GM12891 (cell line): Measurements from ENCODE around the gene ZC3H7A.
"Not testable (repeated sequence)": the region's sequence is repeated elsewhere in the genome, so short reads cannot be mapped to it uniquely, and the experiment has no call there.

Experiments
- DNase-seq: peaks from one replicate; pipeline ENCODE4 v3.0.0; 2011; ENCODE audit warnings: low spot score; ENCODE audit not compliant: insufficient read length
- FAIRE-seq: peaks from 2 replicates; lab custom pipeline; 2011; peaks lifted over from hg19 to GRCh38; lab: Jason Lieb, UNC
- PAX5 ChIP-seq: IDR thresholded peaks from 2 replicates; pipeline ENCODE4 v1.6.1; 2011; ENCODE audit warnings: low read length, moderate library complexity, mild to moderate bottlenecking; ENCODE audit not compliant: insufficient read depth, severe bottlenecking
- POLR2A ChIP-seq: IDR thresholded peaks from 2 replicates; pipeline ENCODE4 v1.6.1; 2011; ENCODE audit warnings: low read depth, low read length, control low read depth
- POLR2AphosphoS5 ChIP-seq: IDR thresholded peaks from 2 replicates; pipeline ENCODE4 v1.6.1; 2011; ENCODE audit warnings: low read depth, low read length, control low read depth
- POU2F2 ChIP-seq: IDR thresholded peaks from 2 replicates; pipeline ENCODE4 v1.6.1; 2011; ENCODE audit warnings: low read depth, mild to moderate bottlenecking, control low read depth, low read length, moderate library complexity
- SPI1 ChIP-seq: IDR thresholded peaks from 2 replicates; pipeline ENCODE4 v1.6.1; 2011; ENCODE audit warnings: low read depth, low read length, control low read depth
- TAF1 ChIP-seq: IDR thresholded peaks from 2 replicates; pipeline ENCODE4 v1.6.1; 2011; ENCODE audit warnings: low read depth, low read length, control low read depth

ZC3H7A gene

DNA sequence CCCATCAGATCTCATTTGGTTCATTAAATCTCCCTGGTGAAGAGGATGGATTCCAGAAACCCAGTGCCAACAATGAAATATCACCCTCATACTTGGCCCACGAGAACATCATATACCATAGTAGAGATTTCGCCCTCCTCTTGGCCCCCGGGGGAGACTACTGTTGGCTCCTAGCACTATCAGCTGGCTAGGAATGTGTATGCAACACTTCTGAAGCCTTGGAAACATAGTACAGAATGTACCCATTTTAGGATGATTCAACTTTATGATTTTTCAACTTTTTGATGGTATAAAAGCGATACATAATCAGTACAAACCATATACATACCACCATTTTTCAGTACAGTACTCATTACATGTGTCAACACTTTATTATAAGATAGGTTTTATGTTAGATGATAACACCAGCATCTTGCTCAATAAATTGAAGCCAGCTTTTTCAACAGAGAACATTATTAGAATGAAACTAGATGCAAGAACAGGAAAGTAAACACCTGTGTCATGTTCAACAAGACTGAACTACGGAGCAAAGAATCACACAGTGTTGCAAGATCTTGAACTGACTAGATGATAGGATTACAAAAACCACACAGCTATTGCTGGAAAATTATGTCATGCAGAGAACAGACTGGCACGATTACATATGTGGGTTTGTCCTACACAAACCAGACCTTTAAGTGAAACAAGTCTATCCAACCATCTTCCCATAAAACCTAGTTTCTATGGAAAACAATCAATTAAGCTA lies 37.1 kb upstream of the ZC3H7A start:
- no peak for DNase-seq

DNA sequence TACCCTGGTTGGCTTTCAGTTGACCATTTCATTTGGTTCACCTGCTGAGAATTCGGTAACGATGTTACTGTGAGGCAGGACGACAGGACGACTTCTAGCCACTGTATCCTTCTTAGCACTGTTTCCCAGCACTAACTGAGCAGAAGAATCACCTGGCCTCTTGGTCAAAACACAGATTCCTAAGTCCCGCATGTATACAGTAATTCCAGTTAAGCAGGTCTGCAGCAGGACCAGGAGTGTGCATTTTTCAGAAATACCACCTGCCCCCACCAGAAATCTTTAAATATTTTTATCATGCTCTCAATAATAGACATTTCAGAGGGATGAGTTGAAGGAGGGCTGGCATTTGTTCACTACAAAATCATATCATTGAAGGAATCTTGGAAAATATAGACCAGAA lies 31.6 kb upstream of the ZC3H7A start:
- FAIRE-seq: no peak
- no peak for DNase-seq
- no peak for TF ChIP-seq TAF1
- TF ChIP-seq POU2F2: no peak
- no peak for TF ChIP-seq POLR2AphosphoS5
- no peak for TF ChIP-seq SPI1
- TF ChIP-seq PAX5: no peak
- TF ChIP-seq POLR2A: no peak

More for the DNA sequence above, 37.1 kb upstream of the ZC3H7A start:
- no peak for FAIRE-seq
- TF ChIP-seq POU2F2 (no peak), TAF1 (no peak), PAX5 (no peak), POLR2AphosphoS5 (no peak)

DNA sequence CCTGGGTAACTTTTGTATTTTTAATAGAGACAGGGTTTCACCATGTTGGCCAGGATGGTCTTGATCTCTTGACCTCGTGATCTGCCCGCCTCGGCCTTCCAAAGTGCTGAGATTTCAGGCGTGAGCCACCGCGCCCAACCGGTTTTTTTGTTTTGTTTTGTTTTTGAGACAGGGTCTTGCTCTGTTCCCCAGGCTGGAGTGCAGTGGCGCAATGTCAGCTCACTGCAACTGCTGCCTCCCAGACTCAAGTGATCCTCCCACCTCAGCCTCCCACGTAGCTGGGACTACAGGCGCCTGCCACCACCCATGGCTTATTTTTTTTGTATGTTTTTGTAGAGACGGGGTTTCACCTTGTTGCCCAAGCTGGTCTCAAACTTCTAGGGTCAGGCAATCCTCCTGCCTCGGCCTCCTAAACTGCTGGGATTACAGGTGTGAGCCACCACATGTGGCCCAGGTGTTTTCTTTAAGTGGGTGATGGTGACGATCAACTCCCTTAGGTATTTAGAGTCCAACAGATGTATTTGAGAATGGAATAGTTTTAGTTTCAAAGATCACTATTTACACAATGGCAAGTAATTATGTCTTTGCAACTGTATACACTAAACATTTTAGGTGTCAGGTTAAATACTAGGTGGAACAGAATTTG lies 28.6 kb upstream of the ZC3H7A start:
- DNase-seq, FAIRE-seq: not testable (repeated sequence)

DNA sequence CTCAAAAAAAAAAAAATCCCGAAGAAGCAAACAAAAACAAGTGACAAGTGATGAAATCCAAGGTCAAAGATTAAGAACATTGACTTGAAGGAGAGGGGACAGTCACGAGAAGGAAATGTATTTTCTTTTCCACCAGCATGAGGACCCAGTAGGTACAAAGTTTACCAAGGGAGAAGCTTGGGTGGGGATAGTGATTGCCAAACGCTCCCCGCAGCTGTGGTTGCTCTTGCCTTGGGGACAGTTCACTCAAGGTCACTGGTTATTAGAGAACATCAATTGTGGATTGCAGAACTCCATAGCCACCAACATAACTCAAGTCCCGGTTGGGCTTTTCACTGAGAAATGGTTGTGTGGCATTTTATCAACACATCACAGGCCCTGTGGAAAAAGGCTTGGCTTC lies 27.3 kb upstream of the ZC3H7A start:
- FAIRE-seq (no peak), DNase-seq (no peak)

DNA sequence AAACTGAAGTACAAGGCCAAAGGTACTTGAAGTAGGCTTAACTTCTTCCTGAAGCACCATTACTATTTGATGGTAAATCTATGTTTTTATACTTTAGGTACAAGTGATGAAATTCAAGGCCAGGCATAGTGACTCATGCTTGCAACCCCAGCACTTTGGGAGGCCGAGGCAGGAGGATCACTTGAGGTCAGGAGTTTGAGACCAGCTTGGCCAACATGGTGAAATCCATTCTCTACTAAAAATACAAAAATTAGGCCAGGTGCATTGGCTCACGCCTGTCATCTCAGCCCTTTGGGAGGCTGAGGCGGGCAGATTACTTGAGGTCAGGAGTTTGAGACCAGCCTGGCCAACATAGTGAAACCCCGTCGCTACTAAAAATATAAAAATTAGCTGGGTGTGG lies 26.6 kb upstream of the ZC3H7A start:
- FAIRE-seq, DNase-seq: not testable (repeated sequence)

More for the DNA sequence above, 27.3 kb upstream of the ZC3H7A start:
- no peak for TF ChIP-seq POLR2A
- no peak for TF ChIP-seq TAF1
- no peak for TF ChIP-seq PAX5
- no peak for TF ChIP-seq POU2F2
- TF ChIP-seq POLR2AphosphoS5: no peak
- no peak for TF ChIP-seq SPI1

DNA sequence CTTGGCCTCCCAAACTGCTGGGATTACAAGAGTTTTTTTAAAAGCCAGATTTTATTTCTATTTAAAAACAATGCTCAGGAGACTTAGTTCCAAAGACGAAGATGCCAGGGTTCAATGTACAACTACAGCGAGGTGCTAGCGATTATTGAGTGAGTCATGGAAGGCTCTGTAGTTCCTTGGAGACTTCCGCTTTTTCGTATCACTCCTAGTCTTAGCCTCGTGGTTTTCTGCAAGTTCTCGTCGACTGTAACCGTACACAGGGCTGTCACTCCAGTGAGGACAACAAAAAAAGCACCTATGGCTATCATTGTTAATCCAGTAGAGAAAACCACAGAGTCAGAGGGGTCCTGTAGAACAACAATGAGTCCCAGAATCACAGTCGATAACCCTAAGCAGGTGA lies 22.7 kb upstream of the ZC3H7A start:
- no peak for FAIRE-seq
- no peak for TF ChIP-seq TAF1
- TF ChIP-seq SPI1: no peak
- no peak for TF ChIP-seq POLR2AphosphoS5
- TF ChIP-seq PAX5: no peak
- no peak for TF ChIP-seq POLR2A
- TF ChIP-seq POU2F2: no peak
- DNase-seq: no peak

DNA sequence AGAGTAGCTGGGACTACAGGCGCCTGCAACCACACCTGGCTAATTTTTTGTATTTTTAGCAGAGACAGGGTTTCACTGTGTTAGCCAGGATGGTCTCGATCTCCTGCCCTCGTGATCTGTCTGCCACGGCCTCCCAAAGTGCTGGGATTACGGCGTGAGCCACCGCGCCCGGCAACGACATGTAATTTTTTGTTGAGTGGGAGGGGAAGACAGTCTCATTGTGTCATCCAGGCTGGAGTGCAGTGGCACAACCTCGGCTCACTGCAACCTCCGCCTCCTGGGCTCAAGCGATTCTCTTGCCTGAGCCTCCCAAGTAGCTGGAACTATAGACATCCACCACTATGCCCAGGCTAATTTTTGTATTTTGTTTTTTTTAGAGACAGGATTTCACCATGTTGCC lies 21.9 kb upstream of the ZC3H7A start:
- not testable (repeated sequence) for FAIRE-seq, DNase-seq

DNA sequence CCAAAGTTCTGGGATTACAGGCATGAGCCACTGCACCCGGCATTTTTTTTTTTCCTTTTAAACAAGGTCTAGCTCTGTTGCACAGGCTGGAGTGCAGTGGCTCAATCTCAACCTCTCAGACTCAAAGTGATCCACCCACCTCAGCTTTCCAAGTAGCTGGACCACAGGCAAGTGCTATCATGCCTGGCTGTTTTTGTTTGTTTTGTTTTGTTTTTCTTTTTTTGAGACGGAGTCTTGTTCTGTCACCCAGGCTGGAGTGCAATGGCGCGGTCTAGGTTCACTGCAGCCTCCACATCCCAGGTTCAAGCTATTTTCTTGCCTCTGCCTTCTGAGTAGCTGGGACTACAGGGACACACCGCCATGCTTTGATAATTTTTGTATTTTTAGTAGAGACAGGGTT lies 19.1 kb upstream of the ZC3H7A start:
- FAIRE-seq: no peak
- no peak for DNase-seq
- no peak for TF ChIP-seq TAF1
- no peak for TF ChIP-seq SPI1
- no peak for TF ChIP-seq POLR2A
- no peak for TF ChIP-seq PAX5
- no peak for TF ChIP-seq POU2F2
- no peak for TF ChIP-seq POLR2AphosphoS5

DNA sequence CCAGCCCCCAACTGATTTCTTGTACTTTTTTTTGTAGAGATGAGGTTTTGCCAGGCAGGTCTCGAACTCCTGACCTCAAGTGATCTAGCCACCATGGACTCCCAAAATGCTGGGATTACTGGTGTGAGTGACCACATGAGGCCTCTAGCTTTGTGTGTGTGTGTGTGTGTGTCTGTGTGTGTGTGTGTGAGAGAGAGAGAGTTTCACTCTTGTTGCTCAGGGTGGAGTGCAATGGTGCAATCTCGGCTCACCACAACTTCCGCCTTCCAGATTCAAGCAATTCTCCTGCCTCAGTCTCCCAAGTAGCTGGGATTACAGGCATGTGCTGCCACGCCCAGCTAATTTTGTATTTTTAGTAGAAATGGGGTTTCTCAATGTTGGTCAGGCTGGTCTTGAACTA lies 17.7 kb upstream of the ZC3H7A start:
- not testable (repeated sequence) for FAIRE-seq, DNase-seq

DNA sequence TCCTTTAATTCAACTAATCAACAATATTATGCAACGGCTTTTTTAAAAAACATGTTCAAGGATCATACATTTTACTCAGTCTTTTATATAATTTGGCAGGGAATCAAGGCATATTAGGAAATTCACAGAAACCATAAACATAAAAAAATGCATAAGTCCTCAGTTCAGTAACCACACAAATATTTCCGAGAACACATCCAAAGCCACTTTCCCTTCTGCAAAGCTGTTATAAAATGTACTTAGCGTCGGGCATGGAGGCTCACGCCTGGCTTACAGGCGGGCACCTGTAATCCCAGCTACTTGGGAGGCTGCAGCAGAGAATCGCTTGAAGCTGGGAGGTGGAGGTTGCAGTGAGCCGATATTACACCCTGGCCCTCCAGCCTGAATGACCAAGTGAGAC lies 9.7 kb upstream of the ZC3H7A start:
- TF ChIP-seq POU2F2: no peak
- TF ChIP-seq POLR2A: no peak
- TF ChIP-seq POLR2AphosphoS5: no peak
- TF ChIP-seq PAX5: no peak
- TF ChIP-seq TAF1: no peak
- no peak for TF ChIP-seq SPI1
- DNase-seq (no peak), FAIRE-seq (no peak)

DNA sequence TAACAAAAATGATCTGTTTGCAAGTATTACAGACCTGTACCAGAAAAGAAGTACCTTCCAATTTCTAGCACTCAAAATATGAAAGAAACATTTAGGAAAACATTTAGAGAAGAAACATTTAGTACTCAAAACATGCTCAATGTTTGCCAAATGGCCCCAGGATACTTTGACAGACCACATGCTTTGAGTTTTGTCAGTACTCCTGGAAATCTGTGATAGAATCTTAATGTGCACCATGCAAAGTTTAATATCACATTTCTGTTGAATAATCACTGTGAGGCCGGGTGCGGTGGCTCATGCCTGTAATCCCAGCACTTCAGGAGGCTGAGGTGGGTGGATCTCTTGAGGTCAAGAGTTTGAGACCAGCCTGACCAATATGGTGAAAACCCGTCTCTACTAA lies 8.5 kb upstream of the ZC3H7A start:
- no peak for TF ChIP-seq SPI1
- TF ChIP-seq POLR2AphosphoS5: no peak
- TF ChIP-seq POU2F2: no peak
- no peak for TF ChIP-seq POLR2A
- no peak for FAIRE-seq
- DNase-seq: no peak

DNA sequence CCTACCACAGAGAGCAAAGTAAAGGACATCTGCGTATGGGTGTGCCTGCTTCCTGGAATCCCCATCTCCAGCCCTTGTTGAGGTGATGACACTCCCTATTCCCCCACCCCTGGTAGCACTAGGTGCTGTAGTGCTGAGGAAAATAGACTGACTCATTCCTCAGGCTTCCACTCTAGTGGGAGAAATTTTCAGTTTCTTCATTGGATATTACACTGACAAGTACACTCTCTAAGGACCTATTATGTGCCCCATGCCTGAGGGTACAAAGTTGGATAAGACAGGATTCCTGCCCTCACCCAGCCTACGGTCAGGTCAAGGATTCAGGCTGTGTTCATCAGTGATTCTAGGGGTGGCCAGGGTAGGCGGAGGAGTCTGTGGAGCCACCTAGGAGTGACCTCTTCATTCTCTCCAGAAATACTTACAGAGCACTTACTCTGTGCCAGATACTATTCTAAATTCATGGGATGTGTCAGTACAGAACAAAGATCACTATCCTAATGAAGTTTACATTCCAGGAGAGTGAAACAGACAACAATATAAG lies 4.5 kb upstream of the ZC3H7A start:
- DNase-seq (no peak), FAIRE-seq (no peak)
- TF ChIP-seq POLR2A (no peak), POU2F2 (no peak), SPI1 (no peak), PAX5 (no peak), POLR2AphosphoS5 (no peak), TAF1 (no peak)
